GM18519 (cell line): ENCODE measurements around the gene PHACTR1.

Source experiments
- ATAC-seq: cut with Tn5 transposase; IDR thresholded peaks from one replicate; pipeline ENCODE4 v1.9.1; 2021; ENCODE audit warnings: mild to moderate bottlenecking, moderate library complexity; ENCODE audit not compliant: unreplicated experiment, low FRiP score

The PHACTR1 gene

GRCh38 chr6:13089296-13089994 lies 372.9 kb downstream of the PHACTR1 start:
- ATAC-seq: no peak

GRCh38 chr6:13091192-13091591 lies 374.6 kb downstream of the PHACTR1 start:
- no peak for ATAC-seq

- no peak for ATAC-seq
Measured at GRCh38 chr6:13094781-13095425, 378.3 kb downstream of the PHACTR1 start.

GRCh38 chr6:13096084-13096483 lies 379.5 kb downstream of the PHACTR1 start:
- ATAC-seq: no peak

GRCh38 chr6:13097454-13097853 lies 380.9 kb downstream of the PHACTR1 start:
- ATAC-seq: no peak

- no peak for ATAC-seq
Measured at GRCh38 chr6:13098006-13098405, 381.4 kb downstream of the PHACTR1 start.

GRCh38 chr6:13098793-13099570 lies 382.4 kb downstream of the PHACTR1 start:
- no peak for ATAC-seq

GRCh38 chr6:13099771-13100170 lies 383.2 kb downstream of the PHACTR1 start:
- ATAC-seq: no peak

GRCh38 chr6:13101409-13101808 lies 384.8 kb downstream of the PHACTR1 start:
- ATAC-seq: no peak

- no peak for ATAC-seq
Measured at GRCh38 chr6:13101985-13102384, 385.4 kb downstream of the PHACTR1 start.

- ATAC-seq: no peak
Measured at GRCh38 chr6:13103169-13103568, 386.6 kb downstream of the PHACTR1 start.

- no peak for ATAC-seq
Measured at GRCh38 chr6:13105139-13105538, 388.6 kb downstream of the PHACTR1 start.

- ATAC-seq: no peak
Measured at GRCh38 chr6:13112921-13113320, 396.4 kb downstream of the PHACTR1 start.

- ATAC-seq: no peak
Measured at GRCh38 chr6:13113376-13113775, 396.8 kb downstream of the PHACTR1 start.

GRCh38 chr6:13113981-13114593 lies 397.5 kb downstream of the PHACTR1 start:
- no peak for ATAC-seq

GRCh38 chr6:13116155-13116554 lies 399.6 kb downstream of the PHACTR1 start:
- no peak for ATAC-seq

GRCh38 chr6:13117570-13117969 lies 401.0 kb downstream of the PHACTR1 start:
- no peak for ATAC-seq

GRCh38 chr6:13119549-13119948 lies 403.0 kb downstream of the PHACTR1 start:
- ATAC-seq: no peak

GRCh38 chr6:13120483-13121482 lies 404.2 kb downstream of the PHACTR1 start:
- ATAC-seq: no peak

GRCh38 chr6:13124131-13124530 lies 407.6 kb downstream of the PHACTR1 start:
- ATAC-seq: no peak
